Pancreas (tissue), 10 donors: ENCODE measurements around the gene FAM151B. TPM values are rescaled to one million over a fixed set of nuclear protein-coding genes. Genes with fewer than 3 reads are reported as not detected.

Experiments
- ATAC-seq, 4 donors: fragments of 200-7000 bp; cut with Tn5 transposase; one replicate each; pipeline versions ENCODE4 v1.8.0 to v1.9.1; 2020; ENCODE audit warnings: mild to moderate bottlenecking in 4 of 4, moderate library complexity in 4 of 4
- DNase-seq, 6 donors: peaks; one replicate each; pipeline ENCODE4 v3.0.0-alpha.2; 2020
- FAIRE-seq: peaks from 2 replicates; lab custom pipeline; 2012; peaks lifted over from hg19 to GRCh38; lab: Jason Lieb, UNC
- H3K27ac ChIP-seq, 4 donors: fragments of 200-600 bp; sonication (generic); 1 replicate in 3 of 4; 2 replicates in 1 of 4; pipeline versions ENCODE4 v1.5.0 to v1.8.0; 2020
- H3K27me3 ChIP-seq, 4 donors: fragments of 200-600 bp; one replicate each; pipeline ENCODE4 v1.8.0; 2021
- H3K36me3 ChIP-seq, 3 donors: fragments of 200-600 bp; sonication (generic) in 1 of 3; one replicate each; pipeline versions ENCODE4 v1.5.0 to v1.8.0; 2020 to 2021
- H3K4me1 ChIP-seq, 3 donors: fragments of 200-600 bp; one replicate each; pipeline ENCODE4 v1.8.0; 2021
- H3K4me3 ChIP-seq, 4 donors: fragments of 200-600 bp; sonication (generic) in 2 of 4; one replicate each; pipeline versions ENCODE4 v1.5.0 to v1.8.0; 2020 to 2021
- H3K9me3 ChIP-seq, 4 donors: fragments of 200-600 bp; one replicate each; pipeline ENCODE4 v1.8.0; 2021
- CTCF ChIP-seq, 4 donors: fragments of 200-600 bp; sonication (generic) in 3 of 4; IDR thresholded peaks; one replicate each; pipeline versions ENCODE4 v1.5.0 to v1.8.0; 2021; ENCODE audit warnings: antibody characterized with exemption in 4 of 4
- WGBS, 2 donors: extraction: QIAGEN DNeasy Blood & Tissue Kit; methylation state at CpG; one replicate each; pipeline ENCODE4 v1.1.7; 2013; 5-methylcytosine and 5-hydroxymethylcytosine counted together
- intact Hi-C, 3 donors: fragments of 100-400 bp; cut with DNase I; formaldehyde crosslinking; loops; one replicate each; pipeline versions ENCODE4 v1.11.1 to v1.14.2; 2022
- polyA plus RNA-seq, 2 donors: library from polyadenylated mRNA; stranded (reverse); fragments of 200-250 nt; gene quantifications; one replicate each; pipeline ENCODE4 v1.2.3, GENCODE V29; 2013
- total RNA-seq, 6 donors: library from RNA; stranded (reverse); fragmentation: NEBNext Ultra II Directional in 4 of 6; extraction: Animal tissue kit (Norgen Biotek cat#: 25700) in 4 of 6; gene quantifications; one replicate each; pipeline versions ENCODE4 v1.2.1 to v1.2.4, GENCODE V29; 2021 to 2023
- donor health status: healthy with polysubstance abuse.
- donor health status: DM: no; HTN: no; CAD: no; lungs with moderate emphysema.
- donor health status: DM: no; HTN: no; CAD: no.
- donor health status: control.
- donor health status: control.
- donor health status: Bipolar disorder and iron deficiency.
- donor health status: DM: yes; HTN: yes; CAD: no.
- donor health status: DM: no; HTN: no; CAD: no.
- donor health status: DM: no; HTN: no; CAD: no.
- donor health status: DM: yes; HTN: yes; CAD: no.

FAM151B gene
- total and polyA plus RNA-seq, 8 donors = 0.49 to 2.5 (median 1.6) TPM

- Histone ChIP-seq H3K9me3 (no peaks in the 10 kb centered on the region), H3K27ac (no peak overlapping the region), H3K4me3 (no peak overlapping the region), H3K36me3 (no peaks in the 10 kb centered on the region), H3K4me1 (no peaks in the 10 kb centered on the region), H3K27me3 (no peaks in the 10 kb centered on the region)
- DNase-seq = no peak
- TF ChIP-seq CTCF (IDR thresholded peaks at IDR 0.05) = no peak
- intact Hi-C loops = no loop called here
- FAIRE-seq = no peak
- 82 to 85% methylated on average over 8 of the region's 8 CpGs for WGBS, 2 donors
- ATAC-seq = no peak
These were observed 101.1 kb downstream of the FAM151B start for GRCh38 chr5:80588858-80589540.

DNA sequence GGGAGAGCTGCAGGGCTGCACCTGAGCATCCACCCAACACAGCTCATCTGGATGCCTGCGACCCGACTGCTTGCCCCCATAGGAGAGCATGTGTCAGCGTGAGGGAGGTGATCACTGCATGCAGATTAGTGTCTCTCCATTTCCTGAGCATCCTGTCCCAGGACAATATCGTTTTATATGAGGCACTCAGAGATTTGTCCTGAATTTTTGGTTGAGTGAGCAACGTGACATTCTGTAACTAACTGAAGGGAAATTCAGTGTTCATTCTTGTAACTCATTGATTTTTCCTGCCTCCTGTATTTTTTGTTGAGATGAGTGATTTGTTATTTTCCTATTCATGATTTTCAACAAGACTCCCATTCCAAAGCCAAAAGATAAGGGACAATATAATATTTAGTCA, 102.9 kb downstream of the FAM151B start:
- FAIRE-seq = no peak
- TF ChIP-seq CTCF (IDR thresholded peaks at IDR 0.05) = no peak
- no peaks in the 10 kb centered on the region for H3K36me3 ChIP-seq
- no peaks in the 10 kb centered on the region for H3K9me3 ChIP-seq
- no peak for ATAC-seq
- H3K4me3 ChIP-seq = no peak overlapping the region
- no peak for DNase-seq
- 59 to 60% methylated on average over 5 of the region's 5 CpGs for WGBS, 2 donors
- no peak overlapping the region for H3K27ac ChIP-seq
- no peaks in the 10 kb centered on the region for H3K27me3 ChIP-seq
- intact Hi-C loops = no loop called here
- H3K4me1 ChIP-seq = no peaks in the 10 kb centered on the region

GRCh38 chr5:80591352-80591751, 103.5 kb downstream of the FAM151B start:
- FAIRE-seq = no peak
- 54 to 70% methylated on average over 3 of the region's 3 CpGs for WGBS, 2 donors
- no peaks in the 10 kb centered on the region for H3K36me3 ChIP-seq
- no peaks in the 10 kb centered on the region for H3K9me3 ChIP-seq
- no peak for TF ChIP-seq CTCF (IDR thresholded peaks at IDR 0.05)
- no peaks in the 10 kb centered on the region for H3K4me1 ChIP-seq
- no peak for ATAC-seq
- H3K27ac ChIP-seq = no peak overlapping the region
- no peaks in the 10 kb centered on the region for H3K27me3 ChIP-seq
- no peak for DNase-seq
- intact Hi-C loops = no loop called here
- no peak overlapping the region for H3K4me3 ChIP-seq

GRCh38 chr5:80592105-80592504, 104.2 kb downstream of the FAM151B start:
- no peak overlapping the region for H3K4me3 ChIP-seq
- no peak overlapping the region for H3K27ac ChIP-seq
- intact Hi-C loops = no loop called here
- WGBS, 2 donors = 11 to 13% methylated on average over 1 of the region's 1 CpG
- DNase-seq (no peak), FAIRE-seq (no peak), ATAC-seq (no peak)
- H3K4me1 ChIP-seq = no peaks in the 10 kb centered on the region
- no peak for TF ChIP-seq CTCF (IDR thresholded peaks at IDR 0.05)
- no peaks in the 10 kb centered on the region for H3K27me3 ChIP-seq
- no peaks in the 10 kb centered on the region for H3K9me3 ChIP-seq
- no peaks in the 10 kb centered on the region for H3K36me3 ChIP-seq

Other genes with a start within 250 kb of the FAM151B start
- gene SERINC5, start 232.1 kb upstream of the FAM151B start, total RNA-seq = 10 to 100 TPM; 11.6 to 43.2 (median 15.7) TPM
- gene SERINC5, start 232.1 kb upstream of the FAM151B start, polyA plus RNA-seq = 1 to 10 TPM; 3.7 to 5.2 TPM
- not detected for gene SPZ1, start 168.1 kb upstream of the FAM151B start, total RNA-seq
- gene SPZ1, start 168.1 kb upstream of the FAM151B start, polyA plus RNA-seq = not detected
- 10 to 100 TPM in 3 of 6 donors, 1 to 10 TPM in 3; 7.9 to 22.6 (median 9.8) TPM for gene ZFYVE16, start 80.0 kb upstream of the FAM151B start, total RNA-seq
- gene ZFYVE16, start 80.0 kb upstream of the FAM151B start, polyA plus RNA-seq = 1 to 10 TPM; 6.3 to 9.5 TPM
- not detected for gene ANKRD34B, start 82.2 kb downstream of the FAM151B start, total RNA-seq
- gene ANKRD34B, start 82.2 kb downstream of the FAM151B start, polyA plus RNA-seq = not detected
- gene MSH3, start 166.6 kb downstream of the FAM151B start, total RNA-seq = 10 to 100 TPM in 2 of 6 donors, 1 to 10 TPM in 4; 6.6 to 11.5 (median 9.3) TPM
- gene MSH3, start 166.6 kb downstream of the FAM151B start, polyA plus RNA-seq = 1 to 10 TPM; 2.1 to 3.9 TPM
- gene DHFR, start 166.9 kb downstream of the FAM151B start, total RNA-seq = 1 to 10 TPM in 5 of 6 donors, under 1 TPM in 1; 0.88 to 5.8 (median 1.9) TPM
- 1 to 10 TPM; 1.9 to 3.4 TPM for gene DHFR, start 166.9 kb downstream of the FAM151B start, polyA plus RNA-seq